Type B pancreatic cell (in vitro differentiated cells): ENCODE measurements around the gene GRAMD4. TPM values are rescaled to one million over a fixed set of nuclear protein-coding genes. Genes with fewer than 3 reads are reported as not detected.
A peak's percentile ranks its signal among the peaks of the same experiment; 100 is the strongest.
"Not testable (repeated sequence)": the region's sequence is repeated elsewhere in the genome, so short reads cannot be mapped to it uniquely, and the experiment has no call there.

Experiments used
- DNase-seq: peaks from one replicate; pipeline ENCODE4 v3.0.0; 2021; ENCODE audit warnings: mixed read lengths; ENCODE audit not compliant: unreplicated experiment; ENCODE audit errors: extremely low spot score
- H3K27ac Mint-ChIP-seq: 2 replicates; pipeline ENCODE4 v1.8.0; 2021; ENCODE audit warnings: mild to moderate bottlenecking, mixed read lengths
- H3K27me3 Mint-ChIP-seq: 2 replicates; pipeline ENCODE4 v1.8.0; 2021; ENCODE audit warnings: mixed read lengths
- H3K36me3 Mint-ChIP-seq: 2 replicates; pipeline ENCODE4 v1.8.0; 2021; ENCODE audit warnings: mixed read lengths
- H3K4me1 Mint-ChIP-seq: one replicate; pipeline ENCODE4 v1.8.0; 2021; ENCODE audit warnings: mixed read lengths; ENCODE audit not compliant: unreplicated experiment
- H3K4me3 Mint-ChIP-seq: 2 replicates; pipeline ENCODE4 v1.8.0; 2021; ENCODE audit warnings: mild to moderate bottlenecking, mixed read lengths
- H3K9me3 Mint-ChIP-seq: 2 replicates; pipeline ENCODE4 v1.8.0; 2021; ENCODE audit warnings: mixed read lengths
- CTCF ChIP-seq: fragments of 200-600 bp; sonication (generic); conservative IDR thresholded peaks from 2 replicates; pipeline ENCODE4 v1.5.0; 2021; ENCODE audit warnings: antibody characterized with exemption, mild to moderate bottlenecking
- total RNA-seq: library from RNA; stranded (reverse); gene quantifications from 2 replicates; pipeline ENCODE4 v1.2.1, GENCODE V29; 2021; ENCODE audit warnings: low replicate concordance

Gene GRAMD4
- total RNA-seq, 1 donor from 2014 or later, result 56.4 TPM

- no peak overlapping the region for H3K27ac Mint-ChIP-seq
- peaks cover 7% of the 10 kb centered on the region for H3K4me1 Mint-ChIP-seq
- DNase-seq, result no peak
- H3K4me3 Mint-ChIP-seq, result no peak overlapping the region
- H3K9me3 Mint-ChIP-seq, result no peaks in the 10 kb centered on the region
- TF ChIP-seq CTCF, result no peak
- H3K36me3 Mint-ChIP-seq, result peaks cover 3% of the 10 kb centered on the region
- no peaks in the 10 kb centered on the region for H3K27me3 Mint-ChIP-seq
Observed at GRCh38 chr22:46632646-46633249, 12.6 kb downstream of the GRAMD4 start.

- Mint-ChIP-seq H3K27ac (peak overlapping the region; percentile 85), H3K36me3 (peaks cover 3% of the 10 kb centered on the region), H3K4me1 (peaks cover 7% of the 10 kb centered on the region), H3K4me3 (no peak overlapping the region), H3K9me3 (no peaks in the 10 kb centered on the region), H3K27me3 (no peaks in the 10 kb centered on the region)
- no peak for TF ChIP-seq CTCF
- DNase-seq, result no peak
Observed at GRCh38 chr22:46633334-46633890, 13.2 kb downstream of the GRAMD4 start.

DNA sequence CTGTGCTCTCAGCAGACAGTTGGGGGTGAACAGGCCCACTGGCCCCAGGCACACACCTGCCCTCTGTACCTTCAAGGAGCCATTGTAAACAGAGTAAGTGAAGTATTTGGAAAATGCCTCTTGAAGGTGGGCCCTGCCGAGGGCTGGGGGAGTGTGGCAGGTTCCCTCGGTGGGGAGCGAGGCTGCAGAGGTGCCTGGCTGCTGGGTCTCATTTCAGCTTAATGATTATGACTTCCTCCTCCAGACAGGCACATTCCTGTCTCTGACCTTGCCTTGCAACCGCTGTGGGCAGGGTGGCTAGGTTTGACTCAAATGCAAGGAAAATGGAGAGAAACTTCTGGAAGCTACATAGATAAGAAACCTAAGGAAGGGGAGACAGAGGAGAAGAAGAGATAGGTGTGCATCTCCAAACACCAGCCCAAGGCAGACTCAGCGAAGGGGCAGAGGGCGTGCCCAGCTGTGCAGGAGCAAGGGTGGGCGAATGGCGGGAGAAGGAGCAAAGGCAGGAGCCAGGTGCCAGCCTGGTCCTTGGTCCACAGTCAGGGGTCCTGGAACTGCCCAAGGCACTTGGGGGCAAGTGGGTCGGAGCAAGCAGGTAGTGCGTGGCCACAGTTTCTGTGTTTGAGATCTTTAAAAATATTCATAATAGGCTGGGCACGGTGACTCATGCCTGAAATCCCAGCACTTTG lies 14.0 kb downstream of the GRAMD4 start:
- Mint-ChIP-seq H3K4me3 (peak overlapping the region; percentile 69), H3K27me3 (no peaks in the 10 kb centered on the region), H3K36me3 (peaks cover 8% of the 10 kb centered on the region), H3K27ac (peak overlapping the region; percentile 85), H3K9me3 (no peaks in the 10 kb centered on the region), H3K4me1 (peaks cover 12% of the 10 kb centered on the region)
- DNase-seq, result no peak
- TF ChIP-seq CTCF, result no peak

- H3K9me3 Mint-ChIP-seq, DNase-seq, H3K27me3 Mint-ChIP-seq, H3K4me3 Mint-ChIP-seq, H3K27ac Mint-ChIP-seq, H3K36me3 Mint-ChIP-seq: not testable (repeated sequence)
- H3K4me1 Mint-ChIP-seq, result peaks cover 16% of the 10 kb centered on the region
Observed at GRCh38 chr22:46634973-46635685, 14.9 kb downstream of the GRAMD4 start.

DNA sequence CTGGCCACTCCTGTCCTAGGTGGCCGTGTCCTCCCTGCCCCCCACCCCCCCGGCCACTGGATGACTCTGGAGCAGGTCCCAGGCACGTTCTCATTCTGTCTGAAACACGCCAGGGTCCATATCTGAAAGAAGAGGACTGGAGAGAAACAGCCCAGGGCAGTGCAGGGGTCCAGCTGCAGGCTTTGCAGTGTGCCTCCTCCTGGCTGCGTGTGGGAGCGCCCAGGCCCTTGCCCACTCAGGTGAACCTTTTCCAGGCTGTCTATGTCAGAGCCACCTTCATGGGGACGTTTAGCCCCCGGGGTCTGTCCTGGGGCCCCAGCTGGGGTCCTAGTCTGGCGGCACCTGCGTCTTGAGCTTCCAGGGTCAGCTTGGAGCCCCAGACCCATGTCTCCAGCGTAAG lies 15.6 kb downstream of the GRAMD4 start:
- H3K9me3 Mint-ChIP-seq, result no peaks in the 10 kb centered on the region
- H3K27ac Mint-ChIP-seq, result no peak overlapping the region
- H3K36me3 Mint-ChIP-seq, result peaks cover 8% of the 10 kb centered on the region
- H3K4me1 Mint-ChIP-seq, result peaks cover 17% of the 10 kb centered on the region
- no peak for DNase-seq
- H3K4me3 Mint-ChIP-seq, result no peak overlapping the region
- peak; percentile 26 for TF ChIP-seq CTCF
- no peaks in the 10 kb centered on the region for H3K27me3 Mint-ChIP-seq
